Natural killer cell (primary cell): ENCODE measurements around the gene NOD1. TPM values are rescaled to one million over a fixed set of nuclear protein-coding genes. Genes with fewer than 3 reads are reported as not detected.

ENCODE experiments used
- ATAC-seq, 3 donors: fragments of 150-1000 bp in 2 of 3; fragments of 200-7000 bp in 1 of 3; cut with Tn5 transposase; 1 replicate in 1 of 3; 2 replicates in 2 of 3; pipeline ENCODE4 v1.10.0; 2021; ENCODE audit warnings: mild to moderate bottlenecking in 2 of 3, moderate library complexity in 2 of 3
- DNase-seq, 2 donors: peaks; one replicate each; pipeline versions ENCODE4 v3.0.0 to v3.0.0-alpha.2; 2013 to 2021; ENCODE audit warnings: mixed read lengths in 1 of 2
- H3K27ac ChIP-seq: one replicate; pipeline ENCODE4 v1.5.1; 2013; ENCODE audit warnings: mild to moderate bottlenecking, low read length
- H3K27me3 ChIP-seq: one replicate; pipeline ENCODE4 v1.6.1; 2013; ENCODE audit warnings: low read length; ENCODE audit not compliant: control insufficient read depth, insufficient read depth
- H3K36me3 ChIP-seq: one replicate; pipeline ENCODE4 v1.6.1; 2013; ENCODE audit warnings: low read length; ENCODE audit not compliant: control insufficient read depth, insufficient read depth
- H3K4me1 ChIP-seq: one replicate; pipeline ENCODE4 v1.6.1; 2013; ENCODE audit warnings: low read length; ENCODE audit not compliant: control insufficient read depth, insufficient read depth
- H3K4me3 ChIP-seq: one replicate; pipeline ENCODE4 v1.5.1; 2013; ENCODE audit warnings: low read length
- H3K9me3 ChIP-seq: one replicate; pipeline ENCODE4 v1.6.1; 2013; ENCODE audit warnings: low read length; ENCODE audit not compliant: control insufficient read depth, insufficient read depth
- H3K27ac Mint-ChIP-seq, 2 donors: one replicate each; pipeline ENCODE4 v1.8.0; 2022; ENCODE audit warnings: mild to moderate bottlenecking in 2 of 2, mixed read lengths in 2 of 2, moderate library complexity in 1 of 2
- H3K27me3 Mint-ChIP-seq, 2 donors: one replicate each; pipeline ENCODE4 v1.8.0; 2022; ENCODE audit warnings: low read depth in 2 of 2, mixed read lengths in 2 of 2
- H3K36me3 Mint-ChIP-seq: one replicate; pipeline ENCODE4 v1.8.0; 2022; ENCODE audit warnings: mixed read lengths
- H3K4me1 Mint-ChIP-seq, 2 donors: one replicate each; pipeline ENCODE4 v1.8.0; 2022; ENCODE audit warnings: mixed read lengths in 2 of 2
- H3K4me3 Mint-ChIP-seq: one replicate; pipeline ENCODE4 v1.8.0; 2022; ENCODE audit warnings: mild to moderate bottlenecking, moderate library complexity, mixed read lengths
- H3K9me3 Mint-ChIP-seq, 2 donors: one replicate each; pipeline ENCODE4 v1.8.0; 2022; ENCODE audit warnings: mixed read lengths in 2 of 2
- WGBS: methylation state at CpG from one replicate; pipeline ENCODE4 v1.1.7; 2013; ENCODE audit warnings: missing lambda C conversion rate; ENCODE audit not compliant: insufficient coverage; 5-methylcytosine and 5-hydroxymethylcytosine counted together
- intact Hi-C: fragments of 100-400 bp; cut with micrococcal nuclease; formaldehyde crosslinking; loops from one replicate; pipeline ENCODE4 v1.14.2; 2022
- total RNA-seq, 4 donors: library from RNA; stranded (reverse); fragments of 120-200 nt in 1 of 4; gene quantifications; one replicate each; pipeline versions ENCODE4 v1.2.3 to v1.2.4, GENCODE V29; 2013 to 2022
- TF ChIP-seq, protein P1 (sequence below): fragments of 200-600 bp; IDR thresholded peaks from one replicate; pipeline ENCODE4 v1.8.0; 2022; ENCODE audit warnings: antibody characterized with exemption

The NOD1 gene
- total RNA-seq, 3 donors from 2014 or later (not counting 1 experiment from before 2014, with no cell fraction given) = 28.2 to 32.4 (median 31.2) TPM

- no peaks in the 10 kb centered on the region for H3K9me3 Mint-ChIP-seq
- peaks cover 41% of the 10 kb centered on the region for H3K4me1 ChIP-seq
- no peak for DNase-seq
- no peak overlapping the region for H3K4me3 ChIP-seq
- H3K27ac Mint-ChIP-seq = peak overlapping the region in 1 of 2 donors; percentile 25
- no peaks in the 10 kb centered on the region for H3K27me3 Mint-ChIP-seq
- no peaks in the 10 kb centered on the region for H3K36me3 ChIP-seq
- peaks cover 4% of the 10 kb centered on the region for H3K9me3 ChIP-seq
- H3K4me3 Mint-ChIP-seq = no peak overlapping the region
- H3K27me3 ChIP-seq = no peaks in the 10 kb centered on the region
- 92% methylated on average over 4 of the region's 4 CpGs for WGBS
- TF ChIP-seq, protein P1, sequence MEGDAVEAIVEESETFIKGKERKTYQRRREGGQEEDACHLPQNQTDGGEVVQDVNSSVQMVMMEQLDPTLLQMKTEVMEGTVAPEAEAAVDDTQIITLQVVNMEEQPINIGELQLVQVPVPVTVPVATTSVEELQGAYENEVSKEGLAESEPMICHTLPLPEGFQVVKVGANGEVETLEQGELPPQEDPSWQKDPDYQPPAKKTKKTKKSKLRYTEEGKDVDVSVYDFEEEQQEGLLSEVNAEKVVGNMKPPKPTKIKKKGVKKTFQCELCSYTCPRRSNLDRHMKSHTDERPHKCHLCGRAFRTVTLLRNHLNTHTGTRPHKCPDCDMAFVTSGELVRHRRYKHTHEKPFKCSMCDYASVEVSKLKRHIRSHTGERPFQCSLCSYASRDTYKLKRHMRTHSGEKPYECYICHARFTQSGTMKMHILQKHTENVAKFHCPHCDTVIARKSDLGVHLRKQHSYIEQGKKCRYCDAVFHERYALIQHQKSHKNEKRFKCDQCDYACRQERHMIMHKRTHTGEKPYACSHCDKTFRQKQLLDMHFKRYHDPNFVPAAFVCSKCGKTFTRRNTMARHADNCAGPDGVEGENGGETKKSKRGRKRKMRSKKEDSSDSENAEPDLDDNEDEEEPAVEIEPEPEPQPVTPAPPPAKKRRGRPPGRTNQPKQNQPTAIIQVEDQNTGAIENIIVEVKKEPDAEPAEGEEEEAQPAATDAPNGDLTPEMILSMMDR = no peak
- peaks cover 86 to 87% of the 10 kb centered on the region in 2 donors for H3K4me1 Mint-ChIP-seq
- intact Hi-C loops = no loop called here
- no peak for ATAC-seq
- H3K27ac ChIP-seq = no peak overlapping the region
- H3K36me3 Mint-ChIP-seq = no peaks in the 10 kb centered on the region
Observed at GRCh38 chr7:30468791-30469190, 9.8 kb downstream of the NOD1 start.

DNA sequence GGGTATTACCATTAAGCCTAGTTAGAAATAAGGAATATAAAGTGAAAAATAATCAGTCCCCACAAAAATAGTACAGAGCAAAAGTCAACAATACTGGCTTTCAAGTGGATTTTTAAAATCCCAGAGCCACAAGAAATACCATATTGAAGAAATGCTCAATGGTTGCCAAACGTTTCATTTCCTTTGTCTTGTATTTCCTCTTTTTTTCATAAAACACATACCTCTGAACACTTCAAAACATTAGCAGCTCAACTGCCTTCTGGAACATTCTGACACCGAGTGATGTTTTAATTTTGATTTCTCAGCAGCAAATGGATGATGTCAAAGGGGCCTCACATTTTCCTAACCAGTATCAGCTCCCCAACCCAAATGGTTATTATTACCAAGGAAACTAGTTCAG is 10.5 kb downstream of the NOD1 start:
- 25% methylated on average over 2 of the region's 2 CpGs for WGBS
- Histone ChIP-seq H3K27me3 (no peaks in the 10 kb centered on the region), H3K9me3 (peaks cover 4% of the 10 kb centered on the region), H3K4me1 (peaks cover 42% of the 10 kb centered on the region), H3K27ac (no peak overlapping the region), H3K4me3 (no peak overlapping the region), H3K36me3 (no peaks in the 10 kb centered on the region)
- Mint-ChIP-seq H3K27me3 (no peaks in the 10 kb centered on the region), H3K4me3 (no peak overlapping the region), H3K4me1 (peaks cover 80 to 81% of the 10 kb centered on the region in 2 donors), H3K27ac (peak overlapping the region in 1 of 2 donors; percentile 25), H3K36me3 (no peaks in the 10 kb centered on the region), H3K9me3 (no peaks in the 10 kb centered on the region)
- ATAC-seq (no peak), DNase-seq (no peak)
- TF ChIP-seq, protein P1 = no peak
- intact Hi-C loops = no loop called here

DNA sequence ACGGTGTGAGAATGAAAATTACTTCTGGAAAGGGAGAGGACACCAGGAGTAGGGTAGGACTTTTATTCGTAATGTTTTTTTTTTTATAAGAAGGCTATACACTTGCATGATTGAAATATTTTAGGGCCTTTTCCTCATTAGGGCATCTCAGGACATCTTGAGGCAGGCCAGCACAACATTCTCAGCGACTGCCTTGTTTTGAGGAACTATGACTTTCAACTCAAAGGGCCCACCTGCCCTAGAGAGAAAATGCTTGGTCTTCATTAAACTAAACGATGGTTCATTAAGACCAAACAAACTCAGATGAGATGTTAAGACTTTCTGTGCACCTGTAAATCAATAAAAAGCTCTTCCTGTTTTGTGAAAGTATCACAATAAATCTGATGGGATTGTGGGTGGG is 11.3 kb downstream of the NOD1 start:
- no peaks in the 10 kb centered on the region for H3K36me3 Mint-ChIP-seq
- TF ChIP-seq, protein P1 = no peak

DNA sequence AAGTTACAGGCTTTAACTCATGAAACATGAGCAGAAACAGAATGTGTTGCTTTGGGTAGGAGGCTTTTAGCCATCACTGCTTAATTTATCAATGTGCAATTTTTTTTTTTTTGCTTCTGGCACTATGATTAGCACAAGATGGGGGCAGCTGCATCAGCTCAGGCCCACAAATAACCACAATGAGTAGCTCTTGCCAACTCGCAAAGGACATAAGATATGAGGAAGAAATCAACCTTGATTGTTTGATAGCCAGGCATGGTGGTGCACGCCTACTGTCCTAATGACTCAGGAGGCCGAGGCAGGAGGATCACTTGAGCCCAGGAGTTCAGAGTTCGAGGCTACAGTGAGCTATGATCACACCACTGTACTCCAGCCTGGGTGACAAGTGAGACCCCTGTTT is 12.3 kb downstream of the NOD1 start:
- Histone ChIP-seq H3K4me3 (no peak overlapping the region), H3K27me3 (no peaks in the 10 kb centered on the region), H3K36me3 (no peaks in the 10 kb centered on the region), H3K27ac (no peak overlapping the region), H3K9me3 (no peaks in the 10 kb centered on the region), H3K4me1 (peaks cover 24% of the 10 kb centered on the region)
- 82% methylated on average over 4 of the region's 4 CpGs for WGBS
- H3K27ac Mint-ChIP-seq = peak overlapping the region in 1 of 2 donors; percentile 57
- H3K4me1 Mint-ChIP-seq = peaks cover 62 to 63% of the 10 kb centered on the region in 2 donors
- intact Hi-C loops = no loop called here
- no peaks in the 10 kb centered on the region for H3K27me3 Mint-ChIP-seq
- H3K4me3 Mint-ChIP-seq = no peak overlapping the region
- ATAC-seq (no peak), DNase-seq (no peak)
- TF ChIP-seq, protein P1 = no peak
- no peaks in the 10 kb centered on the region for H3K9me3 Mint-ChIP-seq
- H3K36me3 Mint-ChIP-seq = no peaks in the 10 kb centered on the region

More for the DNA sequence above, 11.3 kb downstream of the NOD1 start:
- Mint-ChIP-seq H3K9me3 (no peaks in the 10 kb centered on the region), H3K27ac (no peak overlapping the region), H3K27me3 (no peaks in the 10 kb centered on the region), H3K4me1 (peaks cover 72 to 73% of the 10 kb centered on the region in 2 donors), H3K4me3 (no peak overlapping the region)
- Histone ChIP-seq H3K36me3 (no peaks in the 10 kb centered on the region), H3K27ac (no peak overlapping the region), H3K27me3 (no peaks in the 10 kb centered on the region), H3K4me3 (no peak overlapping the region), H3K9me3 (no peaks in the 10 kb centered on the region), H3K4me1 (peaks cover 34% of the 10 kb centered on the region)
- DNase-seq (no peak), ATAC-seq (no peak)
- intact Hi-C loops = no loop called here
- 84% methylated on average over 4 of the region's 4 CpGs for WGBS
